NB4 (cell line): ENCODE measurements around the gene RASA3.

Source experiments
- DNase-seq: peaks from one replicate; pipeline ENCODE4 v3.0.0; 2010; ENCODE audit warnings: low read depth
- H3K4me3 ChIP-seq: one replicate; pipeline ENCODE4 v1.5.1; 2011; ENCODE audit warnings: mild to moderate bottlenecking, low read depth, low read length, moderate library complexity
- MAX ChIP-seq: IDR thresholded peaks from 2 replicates; pipeline ENCODE4 v1.6.1; 2011; ENCODE audit warnings: low read depth, low read length
- MYC ChIP-seq: IDR thresholded peaks from 2 replicates; pipeline ENCODE4 v1.6.1; 2011; ENCODE audit warnings: low read depth, low read length
- POLR2A ChIP-seq: IDR thresholded peaks from 2 replicates; pipeline ENCODE4 v1.6.1; 2011; ENCODE audit warnings: mild to moderate bottlenecking; ENCODE audit not compliant: insufficient read length; ENCODE audit errors: extremely low read depth
- TF ChIP-seq, protein P1 (sequence below): IDR thresholded peaks from one replicate; pipeline ENCODE4 v1.5.1; 2012; ENCODE audit warnings: low read depth, low read length

RASA3 gene

DNA sequence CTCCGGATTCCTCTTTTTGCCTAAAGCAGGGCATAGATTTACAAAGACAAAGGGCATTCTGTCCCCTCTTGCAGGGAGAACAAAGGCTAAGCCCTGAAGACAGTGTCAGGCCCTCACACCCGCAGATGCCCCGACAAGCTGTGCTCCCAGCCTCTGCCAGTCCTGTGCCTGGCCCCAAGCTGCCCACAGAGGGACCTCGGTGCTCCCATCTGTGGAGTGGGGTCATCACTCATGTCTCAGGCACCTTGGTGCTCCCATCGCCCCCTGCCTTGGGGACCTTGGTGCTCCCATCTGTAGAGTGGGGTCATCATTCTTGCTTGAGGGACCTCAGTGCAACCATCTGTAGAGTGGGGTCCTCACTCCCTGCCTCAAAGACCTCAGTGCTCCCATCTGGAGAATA, 182.9 kb downstream of the RASA3 start:
- DNase-seq, result no peak
- no peak overlapping the region for H3K4me3 ChIP-seq
- no peak for TF ChIP-seq MAX
- TF ChIP-seq, protein P1, sequence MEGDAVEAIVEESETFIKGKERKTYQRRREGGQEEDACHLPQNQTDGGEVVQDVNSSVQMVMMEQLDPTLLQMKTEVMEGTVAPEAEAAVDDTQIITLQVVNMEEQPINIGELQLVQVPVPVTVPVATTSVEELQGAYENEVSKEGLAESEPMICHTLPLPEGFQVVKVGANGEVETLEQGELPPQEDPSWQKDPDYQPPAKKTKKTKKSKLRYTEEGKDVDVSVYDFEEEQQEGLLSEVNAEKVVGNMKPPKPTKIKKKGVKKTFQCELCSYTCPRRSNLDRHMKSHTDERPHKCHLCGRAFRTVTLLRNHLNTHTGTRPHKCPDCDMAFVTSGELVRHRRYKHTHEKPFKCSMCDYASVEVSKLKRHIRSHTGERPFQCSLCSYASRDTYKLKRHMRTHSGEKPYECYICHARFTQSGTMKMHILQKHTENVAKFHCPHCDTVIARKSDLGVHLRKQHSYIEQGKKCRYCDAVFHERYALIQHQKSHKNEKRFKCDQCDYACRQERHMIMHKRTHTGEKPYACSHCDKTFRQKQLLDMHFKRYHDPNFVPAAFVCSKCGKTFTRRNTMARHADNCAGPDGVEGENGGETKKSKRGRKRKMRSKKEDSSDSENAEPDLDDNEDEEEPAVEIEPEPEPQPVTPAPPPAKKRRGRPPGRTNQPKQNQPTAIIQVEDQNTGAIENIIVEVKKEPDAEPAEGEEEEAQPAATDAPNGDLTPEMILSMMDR, result no peak
- no peak for TF ChIP-seq MYC
- no peak for TF ChIP-seq POLR2A

DNA sequence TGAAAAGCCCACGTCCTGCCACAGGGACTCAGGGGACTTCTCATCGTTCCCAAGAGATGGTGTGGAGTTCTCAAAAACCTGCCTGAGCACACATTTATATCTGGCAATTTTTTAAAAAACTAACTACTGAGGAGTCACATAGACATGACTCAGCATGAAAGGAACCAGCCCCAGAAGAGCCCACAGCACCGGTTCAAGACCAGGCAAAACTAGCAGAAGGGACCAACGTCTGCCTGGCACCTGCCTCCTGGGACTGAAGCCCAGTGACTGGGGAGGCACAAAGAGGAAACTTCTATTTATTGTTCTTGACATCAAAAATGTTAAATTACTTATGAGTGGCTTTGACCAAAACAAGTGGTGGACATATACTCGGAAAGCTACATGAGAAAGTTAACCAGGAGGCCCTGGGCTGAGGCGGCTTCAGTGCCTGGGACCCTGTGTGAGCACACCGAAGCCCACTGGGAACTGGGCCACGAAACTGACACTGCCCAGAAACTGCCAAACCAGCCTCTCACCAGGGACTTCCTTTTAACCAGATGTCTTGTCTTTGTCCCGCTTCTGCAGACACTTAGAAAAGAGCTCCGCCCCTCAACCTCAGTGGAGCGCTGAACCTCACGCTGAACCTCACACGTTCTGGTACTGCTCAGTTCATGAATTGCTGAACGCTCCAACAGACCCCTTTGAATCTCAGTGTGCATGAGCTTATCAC, 184.2 kb downstream of the RASA3 start:
- H3K4me3 ChIP-seq, result no peak overlapping the region
- TF ChIP-seq MYC, result no peak
- TF ChIP-seq, protein P1, result no peak
- TF ChIP-seq POLR2A, result no peak
- no peak for TF ChIP-seq MAX
- DNase-seq, result peak; percentile 59

- TF ChIP-seq POLR2A (no peak), MAX (no peak), MYC (no peak)
- TF ChIP-seq, protein P1, result no peak
- H3K4me3 ChIP-seq, result no peak overlapping the region
- DNase-seq, result no peak
These were observed 185.0 kb downstream of the RASA3 start for GRCh38 chr13:113947311-113948033.

- no peak for DNase-seq
- TF ChIP-seq POLR2A, result no peak
- TF ChIP-seq, protein P1, result no peak
- no peak for TF ChIP-seq MAX
- TF ChIP-seq MYC, result no peak
- H3K4me3 ChIP-seq, result no peak overlapping the region
These were observed 185.8 kb downstream of the RASA3 start for GRCh38 chr13:113946409-113947181.

GRCh38 chr13:113945857-113946408, 186.5 kb downstream of the RASA3 start:
- TF ChIP-seq, protein P1, result no peak
- TF ChIP-seq MAX, result no peak
- no peak for TF ChIP-seq POLR2A
- TF ChIP-seq MYC, result no peak
- no peak for DNase-seq
- H3K4me3 ChIP-seq, result no peak overlapping the region
